GM18873 (cell line): ENCODE results near the gene TXNDC11.
A peak's percentile ranks its signal among the peaks of the same experiment; 100 is the strongest.

Experiments used
- ATAC-seq: cut with Tn5 transposase; IDR thresholded peaks from one replicate; pipeline ENCODE4 v1.9.1; 2021; ENCODE audit warnings: mild to moderate bottlenecking, moderate library complexity, moderate number of reproducible peaks; ENCODE audit not compliant: unreplicated experiment, low FRiP score

TXNDC11 gene

DNA sequence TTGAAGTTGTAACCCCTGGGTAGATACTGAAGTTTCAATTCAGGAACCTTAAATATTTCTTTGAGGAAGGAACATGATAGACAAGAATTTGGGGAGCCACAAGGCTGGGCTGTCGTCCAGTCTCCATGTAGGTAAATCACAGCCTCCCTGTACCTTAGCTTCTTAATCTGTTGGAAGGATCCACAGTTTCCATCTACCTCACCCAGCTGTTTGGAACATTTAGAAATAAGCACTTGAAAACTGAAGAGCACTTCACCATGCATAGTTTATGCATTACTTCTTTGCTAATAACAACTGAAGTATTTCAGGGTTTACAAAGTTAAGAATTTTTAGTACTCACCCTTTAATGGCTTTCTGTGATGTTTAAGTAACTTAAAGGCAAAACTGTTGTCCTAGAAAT is 17.2 kb downstream of the TXNDC11 start:
- ATAC-seq: no peak

DNA sequence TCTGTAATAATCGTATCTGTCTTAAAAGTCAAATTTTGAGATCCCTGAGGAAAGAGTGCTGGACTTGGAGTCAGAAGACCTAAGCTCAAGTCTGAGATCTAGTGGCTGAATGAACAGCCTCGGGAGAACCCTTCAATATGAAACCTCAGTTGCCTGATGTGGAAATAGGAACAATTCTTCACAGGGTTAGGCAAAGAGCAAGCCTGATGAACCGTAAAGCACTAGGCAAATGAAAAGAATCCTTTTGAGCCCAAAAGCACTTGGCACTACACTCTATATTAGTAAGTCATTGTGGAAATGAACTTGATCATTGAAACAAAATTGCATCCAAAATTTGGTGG is 20.2 kb downstream of the TXNDC11 start:
- no peak for ATAC-seq

DNA sequence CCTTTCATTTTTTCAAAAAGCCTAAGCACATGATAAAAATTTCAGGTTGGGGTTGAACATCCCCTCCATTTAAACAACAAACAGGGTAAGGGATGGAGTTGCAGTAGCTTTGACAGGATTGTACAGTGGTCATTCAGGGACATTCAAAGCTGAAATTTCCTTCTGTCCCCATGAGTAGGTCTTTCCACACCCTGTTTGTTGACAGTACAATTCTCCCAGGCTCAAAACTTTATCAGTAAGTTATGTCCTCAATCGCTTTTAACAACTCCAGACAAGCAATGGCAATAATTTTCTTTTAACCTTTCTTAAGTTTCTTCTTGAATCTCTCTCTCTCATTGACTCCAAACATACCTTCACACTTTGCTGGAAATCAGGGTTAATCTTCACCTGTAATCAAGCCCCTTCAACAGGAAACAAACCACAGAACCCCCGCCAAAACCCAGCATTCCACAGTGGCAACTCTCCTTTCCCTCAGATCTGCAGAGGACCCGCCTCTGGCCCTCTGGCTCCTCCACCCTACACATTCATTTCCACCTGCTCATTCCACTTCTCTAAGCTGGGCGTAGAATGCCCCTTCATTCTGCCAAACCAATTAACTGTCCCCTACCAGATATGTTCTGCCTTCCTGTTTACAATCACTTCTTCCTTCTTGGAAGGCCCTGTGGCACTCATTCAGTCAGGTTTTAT is 20.7 kb downstream of the TXNDC11 start:
- ATAC-seq: no peak

DNA sequence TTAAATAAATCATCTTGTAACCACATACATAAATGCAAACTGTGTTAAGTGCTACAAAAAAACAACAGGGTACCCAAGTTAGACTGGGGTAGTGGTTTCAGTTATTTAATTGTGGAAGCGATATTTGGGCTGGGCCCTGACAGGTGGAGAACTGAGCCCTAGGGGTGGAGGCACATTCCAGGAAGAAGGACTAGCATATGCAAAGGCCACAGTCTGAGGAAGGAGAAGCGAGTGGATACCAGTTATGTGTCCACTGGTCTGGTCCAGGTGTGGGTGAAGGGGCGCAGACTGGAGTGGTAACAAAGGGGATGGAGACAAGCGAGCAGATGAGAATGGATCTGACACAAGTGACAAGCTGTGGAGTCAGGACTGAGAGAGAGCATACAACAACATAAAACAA is 22.9 kb downstream of the TXNDC11 start:
- ATAC-seq: no peak

DNA sequence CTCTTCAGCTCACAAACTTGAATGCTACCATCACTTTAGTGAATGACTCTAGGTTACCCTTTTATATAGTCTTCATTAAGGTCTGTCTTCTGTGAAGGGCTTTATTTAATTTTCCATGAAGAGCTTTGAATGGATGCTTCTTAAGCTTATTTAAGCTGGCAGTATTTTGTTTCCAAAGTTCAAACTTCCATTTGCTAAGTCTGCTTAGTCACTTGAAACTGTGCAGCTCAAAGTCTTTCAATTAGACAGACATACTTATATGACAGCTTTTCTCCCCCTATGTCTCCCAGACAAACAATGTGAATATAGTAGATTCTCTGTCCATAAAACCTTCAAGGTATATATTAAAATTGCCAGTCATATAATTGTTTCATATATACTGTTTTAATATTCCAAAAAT is 23.5 kb downstream of the TXNDC11 start:
- ATAC-seq: no peak

DNA sequence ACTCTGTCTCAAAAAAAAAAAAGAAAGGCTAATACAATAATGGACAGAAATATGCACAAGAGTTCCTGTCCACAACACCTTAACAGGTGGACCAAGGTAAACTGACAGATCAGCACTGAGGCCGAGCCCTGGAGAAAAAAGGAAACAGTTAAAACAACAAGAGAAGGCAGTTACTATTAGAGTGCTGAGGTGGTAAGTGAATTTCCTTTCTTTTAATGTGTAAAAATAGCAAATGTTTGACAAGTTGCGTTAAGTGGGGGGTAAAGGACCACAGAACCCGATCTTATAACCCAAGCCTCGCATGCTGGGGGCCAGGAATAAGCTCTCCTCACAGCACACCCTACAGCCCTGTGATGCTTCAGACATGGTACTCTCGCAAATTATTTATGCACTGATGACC is 24.8 kb downstream of the TXNDC11 start:
- no peak for ATAC-seq

DNA sequence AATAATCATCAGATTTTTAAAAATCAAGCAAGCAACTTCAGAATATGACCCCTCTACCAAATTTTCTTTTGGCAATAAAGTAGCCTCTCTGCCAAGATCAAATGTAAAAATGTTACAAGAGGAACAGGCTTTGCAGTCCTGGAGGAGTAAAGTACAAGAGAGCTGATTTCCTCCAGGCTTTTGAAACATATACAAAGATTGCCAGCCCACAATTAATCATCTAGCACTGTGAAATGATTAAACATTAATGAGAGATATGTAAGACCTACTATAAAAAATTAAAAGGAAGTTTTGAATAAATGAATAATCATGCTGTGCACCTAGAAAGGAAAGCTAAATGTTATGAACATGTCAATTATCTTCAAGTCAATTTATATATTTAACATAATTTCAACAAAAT is 26.3 kb downstream of the TXNDC11 start:
- ATAC-seq: no peak

DNA sequence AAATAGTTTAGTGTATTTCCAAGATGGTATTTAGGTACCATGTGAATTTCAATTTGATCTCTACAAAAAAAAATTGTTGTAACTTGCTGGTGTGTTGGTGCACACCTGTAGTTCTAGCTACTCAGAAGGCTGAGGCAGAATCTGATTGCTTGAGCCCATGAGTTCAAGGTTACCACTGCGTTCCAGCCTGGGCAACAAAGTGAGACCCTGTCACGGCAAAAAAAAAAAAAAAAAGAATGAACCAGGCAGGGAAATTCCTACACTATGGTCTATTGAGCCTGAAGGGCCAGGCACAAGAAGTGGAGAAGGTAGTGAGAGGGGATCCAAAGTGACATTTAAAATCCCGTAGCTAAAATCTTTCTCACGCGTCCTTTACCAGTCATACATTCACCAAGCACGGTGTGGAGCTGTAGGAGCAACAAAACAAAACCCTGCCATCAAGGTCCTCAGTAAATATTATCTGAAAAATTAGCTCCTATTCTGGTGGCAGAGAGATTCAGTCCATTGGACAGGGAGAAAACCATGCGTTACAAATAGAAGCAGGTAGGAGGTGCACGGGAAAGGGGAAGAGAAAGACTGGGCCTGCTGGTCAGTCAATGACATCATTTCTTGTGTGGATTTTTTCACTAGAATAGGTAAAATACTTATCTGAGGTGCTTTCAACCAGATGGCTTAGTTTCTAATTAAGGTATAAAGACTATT is 27.3 kb downstream of the TXNDC11 start:
- ATAC-seq: no peak

DNA sequence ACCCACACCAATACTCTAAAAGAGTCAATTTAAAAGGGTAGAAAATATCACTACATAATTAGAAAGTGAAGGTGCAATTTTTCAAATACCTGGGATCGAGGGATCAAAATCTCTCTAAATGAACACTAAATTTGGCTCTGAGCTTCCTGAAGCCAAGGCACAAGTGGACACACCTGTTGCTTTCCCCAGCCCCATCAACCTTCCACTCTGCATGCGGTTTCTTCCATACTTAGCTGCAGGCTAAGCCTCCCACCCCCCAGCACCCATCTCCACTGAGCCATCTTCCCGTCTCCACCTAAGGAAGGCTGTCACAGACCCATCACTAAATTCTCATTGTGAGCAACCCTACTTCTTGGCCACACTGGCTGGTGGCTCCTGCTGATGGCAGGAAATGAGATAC is 30.5 kb downstream of the TXNDC11 start:
- no peak for ATAC-seq

DNA sequence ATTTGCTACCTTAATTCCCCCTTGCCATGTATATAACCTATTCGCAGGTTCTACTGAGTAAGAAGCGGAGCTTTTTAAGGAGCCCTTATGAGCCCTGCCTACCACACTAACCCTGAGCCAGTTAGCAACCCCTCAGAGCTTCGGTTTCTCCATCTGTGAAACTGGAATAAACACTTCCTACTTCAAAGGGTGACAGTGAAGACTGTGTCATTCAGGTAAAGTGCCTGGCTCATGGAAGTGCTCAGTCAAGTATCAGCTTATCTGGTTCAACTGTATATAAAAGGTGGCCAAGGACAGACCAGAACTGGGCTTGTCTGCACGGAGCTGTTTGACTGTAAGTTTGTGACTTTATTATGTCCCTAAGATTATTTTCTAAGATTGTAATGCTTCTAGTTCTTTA is 31.0 kb downstream of the TXNDC11 start:
- ATAC-seq: no peak

DNA sequence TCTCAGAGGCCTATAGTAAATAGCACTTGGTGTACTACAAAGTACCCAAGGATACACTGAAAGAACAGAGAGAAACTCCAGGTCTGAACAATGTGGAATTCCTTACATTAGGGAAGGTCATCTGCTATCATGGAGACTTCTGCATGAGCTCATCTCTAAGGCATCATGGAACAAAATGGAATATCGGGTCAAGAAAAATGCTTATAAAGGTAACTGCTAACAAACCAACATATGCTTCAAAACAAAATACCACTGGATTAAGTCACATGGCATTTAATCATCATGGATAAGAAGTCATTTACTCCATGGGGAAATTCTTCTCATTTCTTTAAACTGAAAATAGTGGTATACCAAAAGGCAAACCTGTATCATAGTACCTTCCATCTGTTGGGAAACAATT is 34.2 kb downstream of the TXNDC11 start:
- ATAC-seq: no peak

DNA sequence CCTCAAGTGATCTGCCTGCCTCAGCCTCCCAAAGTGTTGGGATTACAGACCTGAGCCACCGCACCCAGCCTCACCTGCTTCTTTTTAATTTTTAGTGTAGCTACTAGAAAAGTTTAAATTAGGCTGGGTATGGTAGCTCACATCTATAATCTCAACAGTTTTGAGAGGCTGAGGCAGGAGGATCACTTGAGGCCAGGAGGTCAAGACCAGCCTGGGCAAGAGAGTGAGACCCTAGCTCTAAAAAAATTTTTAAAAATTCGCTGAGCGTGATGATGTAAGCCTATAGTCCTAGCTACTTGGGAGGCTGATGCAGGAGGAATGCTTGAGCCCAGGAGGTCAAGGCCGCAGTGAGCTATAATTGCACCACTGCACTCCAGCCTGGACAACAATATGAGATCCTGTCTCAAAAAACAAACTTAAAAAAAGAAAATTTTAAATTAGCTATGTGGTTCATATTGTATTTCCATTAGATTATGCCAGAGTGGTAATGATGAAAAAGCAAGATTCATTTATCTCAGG is 34.9 kb downstream of the TXNDC11 start:
- no peak for ATAC-seq

DNA sequence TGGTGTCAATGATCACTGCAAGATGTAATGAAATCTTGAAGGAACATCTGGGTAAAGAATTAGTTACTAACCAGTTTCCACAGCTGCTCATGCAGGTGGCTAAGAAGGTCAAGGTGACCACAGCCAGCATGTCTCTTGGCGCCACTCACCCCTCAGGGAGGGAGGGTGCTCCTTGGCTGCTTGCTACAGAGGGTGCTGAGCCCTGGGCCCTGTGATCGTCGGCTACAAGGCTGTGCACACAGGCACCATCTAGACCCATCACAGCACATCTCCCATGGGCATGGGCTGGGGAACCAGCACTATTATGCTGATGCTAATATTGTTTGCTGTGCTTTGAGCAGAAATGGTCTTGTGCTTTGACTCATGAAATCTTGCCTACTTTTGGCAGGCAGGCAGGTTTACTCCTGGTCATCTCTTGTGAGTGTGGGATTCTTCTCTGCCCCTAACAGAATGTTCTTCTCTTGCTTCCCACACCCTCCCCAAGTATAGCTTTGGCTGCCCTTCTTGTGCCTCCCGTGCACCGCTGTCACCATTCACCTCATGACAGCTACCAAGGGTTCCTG is 36.4 kb downstream of the TXNDC11 start:
- peak; percentile 52 for ATAC-seq

DNA sequence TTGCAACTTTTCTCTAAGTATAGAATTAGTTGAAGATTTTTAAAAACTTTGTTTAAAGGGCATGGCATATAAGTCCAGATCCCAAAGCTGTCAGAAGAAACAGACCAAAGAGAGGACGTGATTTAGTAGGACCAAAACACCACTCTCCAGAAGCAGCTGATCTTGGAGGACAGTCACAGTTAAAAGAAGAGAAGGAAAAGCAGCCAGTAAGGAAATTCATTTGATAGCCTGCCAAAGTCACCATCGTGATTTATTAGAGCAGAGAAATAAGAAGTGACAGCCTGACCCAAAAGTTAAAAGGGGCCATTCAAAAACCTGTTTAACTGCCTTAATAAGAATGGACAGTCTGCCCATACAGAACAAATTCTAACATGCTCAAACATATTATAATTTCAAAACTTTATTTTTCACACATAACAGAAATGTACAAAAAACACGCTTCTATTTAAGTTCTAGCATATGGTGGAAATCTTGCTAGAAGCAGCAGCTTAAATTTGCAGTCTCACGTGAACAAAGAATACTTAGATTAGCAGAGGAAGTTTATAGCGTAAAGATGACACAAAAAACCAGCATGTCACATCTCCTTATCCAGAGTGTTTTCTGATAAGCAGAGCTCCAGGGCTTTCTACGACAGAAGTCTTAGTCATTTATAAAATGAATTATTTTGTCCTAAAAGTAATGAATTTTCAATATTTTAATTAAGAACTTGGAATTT is 37.2 kb downstream of the TXNDC11 start:
- no peak for ATAC-seq

DNA sequence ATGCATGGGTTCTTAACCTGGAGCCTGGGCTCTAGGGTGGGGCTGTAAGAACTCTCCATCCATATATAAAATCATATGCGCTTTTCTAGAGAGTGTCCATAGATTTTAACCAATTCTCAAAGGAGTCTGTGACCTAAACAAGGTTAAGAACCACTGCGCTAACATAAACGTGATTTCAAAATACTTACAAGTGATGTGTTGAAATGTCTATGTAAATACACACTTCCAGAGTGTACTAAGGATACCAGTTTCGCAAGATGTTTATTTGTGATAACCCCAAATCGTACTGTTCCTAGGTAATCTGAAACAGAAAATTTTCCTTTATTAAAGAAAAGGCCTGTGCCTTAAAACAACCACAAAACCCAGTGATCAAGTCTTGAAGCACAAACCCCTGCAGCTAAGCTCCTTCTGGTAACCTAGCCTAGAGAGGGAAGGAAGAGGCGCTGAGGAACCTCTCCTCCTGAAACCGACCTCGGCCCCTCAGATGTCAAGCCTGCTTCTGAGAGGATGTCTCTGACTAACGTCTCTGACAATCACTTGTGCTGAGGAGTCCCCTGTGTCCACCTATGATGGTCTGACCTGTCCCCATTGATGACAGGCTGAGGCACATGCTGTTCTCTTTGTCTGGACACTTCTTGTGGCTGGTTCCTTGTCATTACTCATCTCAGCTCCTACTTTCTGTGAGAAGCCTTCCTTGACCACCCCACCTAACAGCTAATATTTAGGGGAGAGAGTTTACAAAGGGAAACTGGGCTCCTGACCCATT is 42.2 kb downstream of the TXNDC11 start:
- no peak for ATAC-seq

DNA sequence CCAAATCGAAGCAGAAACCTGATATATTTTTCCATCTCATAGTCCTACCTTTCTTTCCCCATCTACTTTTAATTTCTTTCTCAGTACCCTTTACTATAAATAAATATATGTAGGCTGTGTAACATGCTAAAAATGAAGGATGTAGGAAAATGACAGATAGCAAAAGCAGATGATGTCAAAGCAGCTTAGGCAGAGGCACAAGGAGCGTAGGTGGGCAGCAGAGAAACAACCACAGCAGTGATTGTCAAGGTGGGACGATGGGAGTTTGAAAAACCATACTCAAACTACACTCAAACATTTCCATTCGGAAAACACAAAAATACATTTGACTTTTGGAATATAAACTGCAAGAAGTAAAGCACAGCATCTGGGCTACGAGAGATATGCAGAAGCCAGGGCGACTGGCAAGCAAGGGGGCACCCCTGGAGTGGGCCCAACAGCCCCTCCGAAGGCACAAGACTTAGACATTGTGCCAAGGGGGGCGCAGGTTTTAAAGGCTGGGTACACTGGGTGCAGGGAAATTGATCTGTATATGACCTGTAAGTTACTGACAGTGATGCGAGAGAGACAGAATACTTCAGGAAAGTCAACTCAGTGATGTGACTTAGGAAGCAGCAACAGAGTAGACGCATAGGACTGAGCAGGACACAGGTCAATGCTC is 43.3 kb downstream of the TXNDC11 start:
- no peak for ATAC-seq

DNA sequence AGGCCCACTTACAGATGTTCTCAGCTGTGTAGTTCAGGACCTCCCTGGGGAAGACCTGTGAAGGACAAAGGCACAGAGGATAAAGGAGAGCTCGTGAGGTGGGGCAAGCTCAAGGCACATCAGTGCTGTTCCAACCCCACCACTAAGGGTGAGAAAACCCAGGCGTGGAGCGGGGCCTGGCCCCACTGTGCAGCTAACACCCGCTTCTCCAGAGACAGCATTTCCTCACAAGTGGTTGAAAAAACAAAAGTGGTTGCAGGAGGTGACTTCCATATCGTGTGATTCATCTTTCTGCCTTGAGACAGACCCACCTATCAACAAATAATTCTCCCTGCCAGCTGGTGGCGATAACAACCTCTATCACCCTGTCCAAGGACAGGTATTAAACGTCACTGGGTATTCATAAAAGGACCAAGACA is 44.4 kb downstream of the TXNDC11 start:
- no peak for ATAC-seq

DNA sequence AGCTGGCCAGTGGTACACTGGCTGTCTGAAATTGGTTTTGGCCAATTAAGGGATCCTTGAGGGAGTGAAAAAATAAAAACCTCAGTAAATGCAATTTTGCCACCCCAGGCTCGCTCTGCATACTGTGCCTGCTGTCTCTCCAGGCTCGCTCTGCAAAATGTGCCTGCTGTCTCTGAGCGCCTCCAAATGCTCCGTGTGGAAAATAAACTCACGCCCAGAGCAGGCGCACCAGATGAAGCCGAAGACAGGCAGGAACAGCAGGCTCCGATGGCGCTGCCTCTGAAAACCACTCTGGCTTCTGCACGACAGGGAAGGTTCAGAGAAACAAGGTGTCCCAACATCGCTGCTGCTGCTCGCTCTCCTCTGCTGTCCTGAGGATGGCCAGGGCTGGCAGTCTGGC is 45.3 kb downstream of the TXNDC11 start:
- no peak for ATAC-seq

DNA sequence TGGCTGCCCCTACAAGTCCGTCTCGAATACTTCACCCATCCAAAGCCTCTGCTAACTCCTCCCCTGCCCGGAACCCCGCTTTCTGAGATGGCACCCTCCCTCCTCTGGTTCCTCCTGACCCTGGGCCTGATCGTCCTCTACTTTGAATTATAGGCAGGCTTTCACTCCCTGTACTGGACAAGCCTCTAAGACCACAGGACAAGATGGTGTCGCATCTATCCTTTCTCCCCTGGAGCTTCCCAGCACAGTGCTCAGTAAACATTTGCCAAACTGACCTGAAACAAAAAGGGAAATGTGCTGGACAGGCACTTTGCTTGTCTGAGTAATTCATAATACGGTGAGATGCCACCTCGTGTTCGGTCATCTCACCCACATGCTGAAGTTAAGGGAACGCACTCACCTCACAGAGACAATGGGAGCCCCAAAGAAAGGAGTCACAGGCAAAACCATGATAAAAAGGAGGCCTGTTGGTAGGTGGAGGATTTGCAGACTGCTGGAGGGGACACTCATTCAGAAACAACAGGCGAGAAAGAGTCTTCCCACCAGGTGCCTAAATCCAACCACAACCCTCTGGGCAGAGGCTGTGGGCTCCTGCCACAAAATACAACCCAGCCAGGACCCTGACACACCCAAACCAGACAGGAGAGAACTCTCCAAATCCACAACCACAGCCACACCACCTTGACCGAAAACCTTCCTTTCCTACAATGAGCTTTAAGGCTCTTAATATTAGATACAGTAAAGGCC is 46.2 kb downstream of the TXNDC11 start:
- ATAC-seq: no peak
